NCI-H1048 (cell line): ENCODE results near the gene ARHGDIA.
"Not testable (repeated sequence)": the region's sequence is repeated elsewhere in the genome, so short reads cannot be mapped to it uniquely, and the experiment has no call there.

ENCODE experiments used
- DNase-seq: peaks from one replicate; lab custom pipeline; 2025; lab: John Stamatoyannopoulos, UW

Gene ARHGDIA

GRCh38 chr17:81870981-81871386, at the start of gene ARHGDIA:
ARHGDIA (minus strand) TSS chr17:81871337; CDS start chr17:81869930, 1,407 bp downstream.
- DNase-seq: no peak

GRCh38 chr17:81918832-81919545, 47.9 kb upstream of the ARHGDIA start:
- no peak for DNase-seq

DNA sequence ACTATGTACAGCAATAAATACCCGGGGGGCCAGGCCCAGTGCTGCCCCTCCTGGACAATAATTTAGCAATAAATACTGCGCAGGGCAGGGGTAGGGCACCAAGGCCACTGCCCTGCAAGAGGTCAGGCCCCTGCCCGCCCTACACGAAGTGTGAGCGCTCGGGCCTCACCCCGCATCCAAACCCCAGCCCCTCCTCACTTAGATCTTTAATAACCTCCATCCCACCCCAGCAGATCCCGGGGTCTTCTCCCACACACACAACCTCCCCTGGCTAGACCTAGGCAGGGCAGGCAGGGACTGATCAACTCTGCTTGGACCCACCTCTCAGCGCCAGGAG, 47.2 kb upstream of the ARHGDIA start:
- DNase-seq: not testable (repeated sequence)

DNA sequence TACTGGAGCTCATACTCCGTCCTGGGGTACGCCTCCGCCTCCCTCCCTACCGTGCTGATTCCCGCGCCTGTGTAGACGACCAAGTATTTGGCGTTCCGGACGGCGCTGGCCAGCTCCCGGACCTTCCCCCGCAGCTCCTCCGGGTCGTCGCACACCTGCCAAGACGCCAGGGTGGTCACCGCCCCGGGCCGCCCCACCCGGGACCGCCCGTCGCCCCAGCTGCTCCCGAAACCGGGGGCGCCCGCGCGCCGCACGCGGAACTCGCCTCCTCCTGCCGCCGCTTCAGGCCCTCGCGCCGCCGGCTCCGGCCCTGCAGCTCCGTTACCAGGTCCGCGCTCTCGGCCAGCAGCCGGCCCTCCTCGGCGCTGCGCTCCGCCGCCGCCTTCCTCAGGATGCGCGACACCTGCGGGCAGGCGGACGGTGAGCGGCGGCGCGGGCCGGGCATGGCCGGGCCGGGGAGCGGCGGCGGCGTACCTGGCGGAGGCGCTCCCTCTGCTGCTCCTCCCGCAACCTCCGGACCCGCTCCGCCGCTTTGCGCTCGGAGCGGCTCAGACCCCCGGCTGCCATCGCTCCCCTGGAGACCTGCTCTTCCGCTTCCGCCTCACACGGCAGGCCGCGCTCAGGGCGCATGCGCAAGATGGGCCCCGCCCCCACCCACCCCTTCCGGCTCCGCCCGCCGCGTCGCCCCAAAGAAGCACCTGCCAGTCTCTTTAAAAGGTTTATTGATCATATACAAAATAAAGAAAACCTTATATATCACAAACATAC, 46.6 kb upstream of the ARHGDIA start, which contains the start of gene SIRT7:
Gene SIRT7 (minus strand): TSS at position 612 of the 768 bp plus-strand sequence. CDS start 45 bp downstream, at position 567.
- peak; percentile 61 for DNase-seq

GRCh38 chr17:81916234-81917001, 45.3 kb upstream of the ARHGDIA start:
- no peak for DNase-seq

DNA sequence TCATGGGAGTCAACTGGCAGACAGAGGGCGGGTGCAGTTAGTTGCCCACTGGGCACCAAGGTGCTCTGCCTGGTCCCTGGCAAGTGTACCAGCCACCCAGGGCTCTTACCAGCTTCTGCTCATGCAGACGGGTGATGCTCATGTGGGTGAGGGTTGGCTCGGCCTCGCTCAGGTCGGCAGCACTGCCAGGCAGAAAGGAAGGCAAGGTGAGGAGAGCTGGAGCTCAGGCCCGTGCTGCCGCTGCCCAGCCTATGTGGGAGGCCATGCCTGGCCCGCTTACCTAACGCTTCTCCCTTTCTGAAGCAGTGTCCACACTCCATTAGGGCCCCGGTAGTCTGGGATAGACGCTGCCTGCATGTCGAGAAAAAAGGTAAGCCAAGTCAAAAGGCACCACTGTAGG, 44.2 kb upstream of the ARHGDIA start:
- DNase-seq: no peak

GRCh38 chr17:81914103-81914850, 43.1 kb upstream of the ARHGDIA start:
- DNase-seq: no peak

GRCh38 chr17:81913394-81914102, 42.4 kb upstream of the ARHGDIA start:
- no peak for DNase-seq

DNA sequence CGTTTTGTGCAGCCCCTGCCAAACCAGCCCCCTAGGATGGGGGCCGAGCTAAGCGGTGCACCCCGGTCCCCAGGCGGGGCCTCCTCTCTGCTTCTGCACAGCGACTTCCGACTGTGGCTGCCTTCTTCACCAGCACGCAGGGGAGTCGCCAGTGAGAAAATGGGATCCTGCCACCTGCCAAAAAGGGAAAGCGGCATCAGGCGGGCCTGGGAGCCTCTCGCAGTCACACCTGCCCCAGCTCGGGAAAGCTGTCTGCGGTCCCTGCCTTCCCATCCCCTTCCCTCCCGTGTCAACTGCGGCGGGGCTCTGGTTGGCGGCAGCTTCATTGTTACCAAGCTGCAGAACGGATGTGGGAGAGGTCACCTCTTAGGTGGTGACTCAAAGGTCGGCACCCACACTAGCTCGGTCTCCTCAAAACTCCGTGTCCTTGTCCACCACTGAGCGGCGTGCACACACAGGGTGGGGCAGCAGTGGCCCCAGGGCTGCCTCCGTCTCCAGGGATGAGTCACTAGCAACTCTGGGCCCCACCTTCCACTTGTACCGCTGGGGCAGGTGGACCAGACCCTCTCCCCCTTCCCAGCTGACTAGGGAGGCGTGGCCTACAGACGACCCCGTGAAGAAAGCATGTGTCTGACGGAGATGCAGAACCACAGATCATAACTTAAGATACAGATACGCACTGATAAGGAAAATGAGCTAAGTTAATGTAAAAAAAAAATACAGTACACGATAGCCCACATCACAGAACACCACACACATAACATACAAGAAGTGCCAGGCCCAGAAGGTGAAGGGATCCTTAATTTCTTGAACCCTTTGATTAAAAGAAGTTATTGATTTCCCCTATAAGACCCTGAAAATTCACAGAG, 41.5 kb upstream of the ARHGDIA start:
- no peak for DNase-seq

DNA sequence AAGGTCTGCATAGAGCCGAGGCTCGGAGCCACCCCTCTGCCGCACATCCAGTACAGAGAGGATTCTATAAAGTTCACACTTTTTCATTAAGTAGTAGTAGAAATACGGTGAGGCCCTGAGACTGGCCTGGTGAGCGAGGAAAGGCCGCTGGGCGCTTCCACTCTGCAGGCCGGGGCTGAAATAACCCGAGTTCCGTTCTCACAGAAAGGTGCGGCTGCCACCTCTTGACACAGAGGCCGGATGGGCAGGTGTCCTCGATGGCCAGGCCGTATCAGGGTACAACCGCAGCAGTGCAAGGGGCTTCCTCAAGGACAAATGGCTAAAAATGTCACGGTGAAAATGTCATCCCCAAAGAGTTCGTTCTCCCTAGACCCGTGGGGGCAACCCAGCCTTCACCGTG, 40.8 kb upstream of the ARHGDIA start:
- DNase-seq: no peak

DNA sequence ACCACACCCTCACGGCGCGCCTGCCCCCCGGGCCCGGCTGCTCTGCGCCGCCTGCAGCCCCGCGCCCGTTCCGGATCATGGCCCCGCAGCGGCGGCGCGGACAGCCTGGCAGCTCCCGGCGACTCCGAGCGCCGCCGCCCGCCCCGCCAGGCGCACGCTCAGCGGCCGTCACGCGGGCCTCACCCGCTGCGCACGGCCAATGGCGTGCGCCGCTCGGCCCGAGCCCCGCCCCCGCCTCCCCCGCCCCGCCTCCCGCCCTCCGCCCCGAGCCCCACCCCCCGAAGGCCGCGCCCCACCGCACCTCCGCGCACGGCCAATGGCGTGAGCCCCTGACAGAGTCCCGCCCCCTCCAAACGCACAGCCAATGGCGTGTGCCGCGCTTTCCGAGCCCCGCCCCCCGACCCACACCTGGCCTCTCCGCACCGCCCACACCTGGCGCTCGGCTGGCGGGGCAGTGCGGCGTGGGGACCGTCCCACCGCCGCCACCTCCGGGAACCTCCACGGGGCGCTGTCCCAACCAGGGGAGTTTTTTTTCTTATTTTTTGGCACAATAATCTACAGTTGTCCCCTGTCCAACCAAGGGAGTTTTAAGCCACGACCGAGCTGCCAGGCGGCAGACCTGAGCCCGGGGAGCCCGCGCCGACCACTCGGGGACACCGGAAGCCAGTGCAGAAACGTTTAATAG, 40.3 kb upstream of the ARHGDIA start, which contains the start of gene PCYT2:
Gene PCYT2 (minus strand): TSS at position 123 of the 685 bp plus-strand sequence. CDS start 44 bp downstream, at position 79.
- DNase-seq: peak; percentile 80

DNA sequence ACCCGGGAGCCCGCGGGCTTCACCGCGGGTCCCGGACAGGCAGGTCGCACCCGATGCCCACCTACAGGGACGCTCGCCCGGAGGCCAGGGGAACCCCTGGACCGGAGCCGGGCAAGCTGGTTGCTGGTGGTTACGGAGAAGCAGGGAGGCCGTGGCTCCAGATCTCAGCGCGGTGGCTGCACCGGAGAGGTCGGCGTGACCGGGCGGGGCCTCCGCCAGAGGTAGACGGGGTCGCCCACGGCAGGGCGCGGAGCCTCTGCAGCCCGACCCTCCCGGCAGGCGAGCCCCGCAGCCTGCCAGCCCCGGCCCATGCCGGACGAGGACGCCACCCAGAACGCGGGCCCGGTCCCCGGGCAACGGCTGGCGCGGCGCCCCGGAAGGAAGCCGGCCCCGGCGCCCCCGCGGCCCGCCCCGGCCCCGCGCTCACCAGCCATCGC, 39.7 kb upstream of the ARHGDIA start:
- DNase-seq: no peak

DNA sequence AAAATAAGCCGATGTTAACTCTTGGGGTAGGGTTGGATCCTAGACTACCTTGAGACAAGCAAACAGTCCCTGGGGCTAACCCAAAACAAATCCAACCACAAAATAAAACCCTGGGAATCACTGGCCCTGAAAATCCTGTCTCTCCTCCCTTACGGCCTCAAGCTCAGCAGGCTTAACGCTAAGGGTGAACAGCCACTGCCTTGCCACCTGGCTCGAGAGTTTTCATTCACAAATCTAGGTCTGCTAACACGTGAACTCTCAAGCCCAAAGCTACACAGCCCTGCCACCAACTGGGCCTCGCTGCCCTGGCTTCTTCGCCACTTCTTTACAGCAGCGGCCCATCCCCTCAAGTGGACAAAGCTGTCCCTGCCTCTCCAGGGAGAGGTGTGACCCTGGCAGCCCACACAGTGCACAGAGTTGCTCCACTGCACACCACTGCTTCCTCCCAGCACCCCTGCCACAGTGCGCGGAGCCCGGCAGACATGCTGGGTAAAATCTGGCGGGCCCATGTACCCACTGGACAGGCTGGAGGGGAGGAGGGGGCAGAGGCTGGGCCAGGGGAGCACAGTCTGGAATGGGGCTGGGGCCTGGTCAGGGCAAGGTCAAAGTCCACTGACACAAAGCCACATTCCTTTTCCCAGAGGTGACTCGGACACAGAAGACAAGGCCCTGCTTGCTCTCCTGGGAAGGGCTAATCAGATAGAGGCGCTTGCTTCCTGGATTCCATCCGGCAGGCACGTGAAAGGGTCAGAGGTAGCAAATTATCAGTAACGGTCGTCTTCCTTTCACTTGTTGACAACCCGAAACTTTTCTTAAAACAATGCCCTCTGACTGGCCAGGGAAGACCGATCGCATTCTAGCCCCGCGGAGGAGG, 39.1 kb upstream of the ARHGDIA start:
- no peak for DNase-seq

- DNase-seq: no peak
Observed at GRCh38 chr17:81909231-81909630, 38.1 kb upstream of the ARHGDIA start.

GRCh38 chr17:81908793-81909192, 37.7 kb upstream of the ARHGDIA start:
- DNase-seq: no peak

GRCh38 chr17:81907219-81908145, 36.3 kb upstream of the ARHGDIA start:
- DNase-seq: no peak

- no peak for DNase-seq
Observed at GRCh38 chr17:81906476-81907218, 35.5 kb upstream of the ARHGDIA start.
